Transverse colon (tissue), 4 donors: Measurements from ENCODE around the gene TNPO2. TPM values are rescaled to one million over a fixed set of nuclear protein-coding genes. Genes with fewer than 3 reads are reported as not detected.

ENCODE experiments used
- DNase-seq: peaks from one replicate; pipeline ENCODE4 v3.0.0-alpha.2; 2019
- H3K27ac ChIP-seq, 4 donors: fragments of 200-600 bp; sonication (generic); 2 replicates each; pipeline ENCODE4 v1.5.1; 2016 to 2018; ENCODE audit warnings: inconsistent platforms in 4 of 4
- H3K27me3 ChIP-seq: fragments of 200-600 bp; sonication (generic); 2 replicates; pipeline ENCODE4 v1.5.1; 2017; ENCODE audit warnings: inconsistent platforms
- H3K36me3 ChIP-seq, 4 donors: fragments of 200-600 bp; sonication (generic); 2 replicates each; pipeline ENCODE4 v1.5.1; 2017 to 2019; ENCODE audit warnings: inconsistent platforms in 4 of 4
- H3K4me1 ChIP-seq, 4 donors: fragments of 200-600 bp; sonication (generic); 2 replicates each; pipeline ENCODE4 v1.5.1; 2017 to 2020; ENCODE audit warnings: inconsistent platforms in 4 of 4
- H3K4me3 ChIP-seq, 4 donors: fragments of 200-600 bp; sonication (generic); 1 replicate in 1 of 4; 2 replicates in 3 of 4; pipeline versions ENCODE4 v1.5.1 to v1.6.1; 2017 to 2019; ENCODE audit warnings: inconsistent platforms in 4 of 4
- H3K9me3 ChIP-seq, 2 donors: fragments of 200-600 bp; sonication (generic); 2 replicates each; pipeline ENCODE4 v1.5.1; 2017 to 2019; ENCODE audit warnings: inconsistent platforms in 2 of 2
- CTCF ChIP-seq, 5 experiments: fragments of 200-600 bp in 3 of 5; fragments of 450-650 bp in 2 of 5; sonication (generic) in 3 of 5; IDR thresholded peaks; 1 replicate in 2 of 5; 2 replicates in 3 of 5; pipeline ENCODE4 v1.5.1; 2016 to 2017; ENCODE audit warnings: antibody characterized with exemption in 5 of 5, inconsistent platforms in 3 of 5, mild to moderate bottlenecking in 2 of 5, moderate library complexity in 1 of 5
- EP300 ChIP-seq: sonication (generic); formaldehyde crosslinking; IDR thresholded peaks from one replicate; pipeline ENCODE4 v1.6.1; 2017; ENCODE audit warnings: antibody characterized with exemption, low read depth
- POLR2A ChIP-seq: fragments of 450-650 bp; IDR thresholded peaks from one replicate; pipeline ENCODE4 v1.6.1; 2016; ENCODE audit warnings: antibody characterized with exemption, mild to moderate bottlenecking, moderate library complexity
- POLR2AphosphoS5 ChIP-seq, 3 donors: sonication (generic); formaldehyde crosslinking; IDR thresholded peaks; one replicate each; pipeline ENCODE4 v1.6.1; 2016; ENCODE audit warnings: antibody characterized with exemption in 3 of 3
- WGBS, 2 donors: methylation state at CpG; one replicate each; pipeline ENCODE4 v1.1.5; 2018; ENCODE audit warnings: low coverage in 1 of 2; 5-methylcytosine and 5-hydroxymethylcytosine counted together
- in situ Hi-C, 4 donors: fragments of 200-750 bp; cut with MboI; loops; one replicate each; pipeline versions ENCODE4 v1.15.0 to v1.15.1; 2017; ENCODE audit warnings: low sequenced_read_pairs in 3 of 4, low pct_ligation_motif_present in 1 of 4, low pct_unique_long_range_greater_than_20kb in 1 of 4
- intact Hi-C: fragments of 100-400 bp; cut with DNase I; formaldehyde crosslinking; loops from one replicate; pipeline ENCODE4 v1.15.1; 2023; ENCODE audit warnings: low total_unique reads
- total RNA-seq, 4 donors: library from RNA; depleted of rRNA; stranded (reverse); fragments of >200 nt; gene quantifications; one replicate each; pipeline ENCODE4 v1.1.0, GENCODE V29; 2016

Gene TNPO2
- total RNA-seq: 100 to 1,000 TPM in 1 of 4 donors, 10 to 100 TPM in 3; 39.2 to 128 (median 62.7) TPM

GRCh38 chr19:12723641-12724426 lies at the start of gene TNPO2:
Gene TNPO2, minus strand, starts transcription at chr19:12723932. Its CDS starts 2,955 bp downstream, at chr19:12720977.
- Histone ChIP-seq H3K27me3 (no peaks in the 10 kb centered on the region), H3K27ac (peak within 1 kb of the TSS; percentile 92 to 98 (median 96)), H3K9me3 (no peaks in the 10 kb centered on the region), H3K36me3 (peaks cover 0 to 5% (median 0%) of the 10 kb centered on the region in 4 donors), H3K4me3 (peak within 1 kb of the TSS; percentile 29 to 99 (median 90)), H3K4me1 (peaks cover 14 to 46% (median 29%) of the 10 kb centered on the region in 4 donors)
- TF ChIP-seq POLR2AphosphoS5 (IDR thresholded peaks at IDR 0.05) (no peak), POLR2A (no peak), EP300 (no peak), CTCF (IDR thresholded peaks at IDR 0.05) (no peak)
- in situ Hi-C loops: no loop called here
- DNase-seq: peak; percentile 69
- 4 to 13% methylated on average over 6 to 28 of the region's 28 CpGs for WGBS, 2 donors
- intact Hi-C loops: no loop called here

DNA sequence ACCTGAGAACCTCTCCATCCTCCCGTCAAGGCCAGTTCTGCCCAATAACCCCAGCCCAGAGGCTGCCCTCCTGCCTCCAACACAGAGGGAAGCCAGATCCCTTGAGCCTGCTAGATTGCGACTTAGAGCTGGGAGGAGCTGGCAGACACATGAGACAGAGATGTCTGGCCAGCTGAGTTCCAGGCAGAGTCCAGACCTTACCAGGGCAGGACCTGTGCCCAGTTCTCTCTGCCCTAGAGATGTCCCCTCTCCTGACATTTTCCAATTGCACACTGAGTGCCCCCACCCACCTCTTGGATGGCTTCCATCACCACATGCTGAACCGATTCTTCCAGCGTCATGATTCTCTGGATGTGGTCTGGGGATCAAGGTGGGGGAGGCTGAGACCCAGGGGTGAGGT lies 48.6 kb upstream of the TNPO2 start:
- TF ChIP-seq CTCF (IDR thresholded peaks at IDR 0.05): no peak
- no peak for TF ChIP-seq EP300
- TF ChIP-seq POLR2AphosphoS5 (IDR thresholded peaks at IDR 0.05): no peak
- TF ChIP-seq POLR2A: no peak
- intact Hi-C loops (no loop called here), in situ Hi-C loops (no loop called here)
- no peak for DNase-seq
- H3K4me3 ChIP-seq: no peak overlapping the region
- no peak overlapping the region for H3K27ac ChIP-seq
- peaks cover 3 to 34% (median 17%) of the 10 kb centered on the region in 4 donors for H3K4me1 ChIP-seq
- 84% methylated on average over 4 of the region's 4 CpGs; no CpG with 5 or more reads in 1 of the 2 donors for WGBS, 2 donors
- H3K27me3 ChIP-seq: no peaks in the 10 kb centered on the region
- no peaks in the 10 kb centered on the region for H3K9me3 ChIP-seq
- no peaks in the 10 kb centered on the region for H3K36me3 ChIP-seq

DNA sequence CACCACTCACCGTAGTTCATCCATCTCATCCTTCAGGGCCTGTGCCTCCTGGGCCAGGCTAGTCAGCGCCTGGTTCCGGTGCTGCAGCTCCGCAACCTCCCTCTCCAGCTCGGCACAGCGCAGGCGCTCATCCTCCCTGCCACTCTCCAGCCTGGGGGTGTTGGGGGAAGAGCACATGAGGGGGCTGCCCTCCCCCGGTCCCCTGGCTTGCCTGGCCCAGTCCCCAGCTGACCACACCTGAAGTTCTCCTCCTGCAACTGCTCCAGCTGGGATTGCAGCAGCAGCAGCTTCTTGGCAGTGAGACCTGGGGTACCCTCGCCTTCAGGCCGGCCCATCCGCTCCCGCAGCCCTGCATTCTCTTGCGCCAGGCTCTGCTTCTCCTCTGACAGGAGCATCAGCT lies 47.2 kb upstream of the TNPO2 start:
- H3K9me3 ChIP-seq: no peaks in the 10 kb centered on the region
- whole genome bisulfite sequencing, 2 donors: 98% methylated on average over 8 of the region's 13 CpGs; no CpG with 5 or more reads in 1 of the 2 donors
- no peak overlapping the region for H3K4me3 ChIP-seq
- intact Hi-C loops: no loop called here
- no peak overlapping the region for H3K27ac ChIP-seq
- no peaks in the 10 kb centered on the region for H3K36me3 ChIP-seq
- in situ Hi-C loops: no loop called here
- no peaks in the 10 kb centered on the region for H3K27me3 ChIP-seq
- no peak for DNase-seq
- no peak for TF ChIP-seq POLR2AphosphoS5 (IDR thresholded peaks at IDR 0.05)
- no peak for TF ChIP-seq CTCF (IDR thresholded peaks at IDR 0.05)
- TF ChIP-seq EP300: no peak
- no peak for TF ChIP-seq POLR2A
- peaks cover 0 to 22% (median 15%) of the 10 kb centered on the region in 4 donors for H3K4me1 ChIP-seq

- intact Hi-C loops: loop anchor here (5.0 kb wide), 2 partner anchors 33 to 73 kb away; partner anchors contain the start of genes PRDX2 and THSD8
- DNase-seq: peak; percentile 66
These were observed 46.0 kb upstream of the TNPO2 start for GRCh38 chr19:12769689-12770088.

More at GRCh38 chr19:12769689-12770088, 46.0 kb upstream of the TNPO2 start:
- Histone ChIP-seq H3K4me1 (peaks cover 3 to 19% (median 11%) of the 10 kb centered on the region in 4 donors), H3K27me3 (no peaks in the 10 kb centered on the region), H3K4me3 (no peak overlapping the region), H3K27ac (peak overlapping the region in 1 of 4 donors; percentile 52), H3K36me3 (no peaks in the 10 kb centered on the region), H3K9me3 (no peaks in the 10 kb centered on the region)
- in situ Hi-C loops: loop anchor here in 2 of 4 donors (10.0 kb wide), 1 partner anchor 75 kb away; no protein-coding TSS in a partner anchor
- TF ChIP-seq POLR2AphosphoS5 (IDR thresholded peaks at IDR 0.05) (peak in 1 of 3 donors; percentile 30), POLR2A (no peak)
- 37 to 45% methylated on average over 6 to 29 of the region's 37 CpGs for WGBS, 2 donors
